WTC11 (cell line): ENCODE results near the gene EOMES. TPM values are rescaled to one million over a fixed set of nuclear protein-coding genes. Genes with fewer than 3 reads are reported as not detected.

Experiments
- ATAC-seq: fragments of 200-7000 bp; cut with Tn5 transposase; 2 replicates; pipeline ENCODE4 v1.10.0; 2021; ENCODE audit warnings: mild to moderate bottlenecking, moderate library complexity
- CTCF ChIA-PET: fragments of 300-600 bp; sonication (Branson Sonifier 250); formaldehyde crosslinking; loops from one replicate; lab custom pipeline; 2021; ENCODE audit warnings: antibody characterized with exemption; lab: Charles Lee
- POLR2A ChIA-PET: fragments of 350-600 bp; sonication (Branson Sonifier 250); formaldehyde crosslinking; loops from one replicate; lab custom pipeline; 2021; ENCODE audit warnings: antibody characterized with exemption; lab: Charles Lee
- DNase-seq: peaks from one replicate; pipeline ENCODE4 v3.0.0; 2021; ENCODE audit warnings: low spot score
- H3K27ac Mint-ChIP-seq: 2 replicates; pipeline ENCODE4 v1.8.0; 2021; ENCODE audit warnings: mixed read lengths
- H3K27me3 Mint-ChIP-seq: 2 replicates; pipeline ENCODE4 v1.8.0; 2021; ENCODE audit warnings: low read depth, mild to moderate bottlenecking, moderate library complexity, mixed read lengths
- H3K36me3 Mint-ChIP-seq: 2 replicates; pipeline ENCODE4 v1.8.0; 2021; ENCODE audit warnings: mixed read lengths
- H3K4me1 Mint-ChIP-seq: 2 replicates; pipeline ENCODE4 v1.8.0; 2022; ENCODE audit warnings: mixed read lengths
- H3K4me3 Mint-ChIP-seq: 2 replicates; pipeline ENCODE4 v1.8.0; 2021; ENCODE audit warnings: mild to moderate bottlenecking, moderate library complexity, mixed read lengths
- H3K9me3 Mint-ChIP-seq: 2 replicates; pipeline ENCODE4 v1.8.0; 2021; ENCODE audit warnings: mixed read lengths
- AFF4 ChIP-seq: sonication (generic); formaldehyde crosslinking; IDR thresholded peaks from 2 replicates; pipeline ENCODE4 v1.8.1; 2023; ENCODE audit warnings: mild to moderate bottlenecking, missing genetic modification reagents, borderline replicate concordance
- ATF1 ChIP-seq: sonication (generic); formaldehyde crosslinking; IDR thresholded peaks from 2 replicates; pipeline ENCODE4 v1.8.1; 2023; ENCODE audit warnings: mild to moderate bottlenecking, moderate library complexity, missing genetic modification reagents
- ATF6 ChIP-seq: sonication (generic); formaldehyde crosslinking; IDR thresholded peaks from 2 replicates; pipeline ENCODE4 v1.8.1; 2023; ENCODE audit warnings: mild to moderate bottlenecking, missing genetic modification reagents
- ESRRA ChIP-seq: sonication (generic); formaldehyde crosslinking; IDR thresholded peaks from 2 replicates; pipeline ENCODE4 v1.8.1; 2022; ENCODE audit warnings: mild to moderate bottlenecking, missing genetic modification reagents, borderline replicate concordance
- ETV6 ChIP-seq: sonication (generic); formaldehyde crosslinking; IDR thresholded peaks from 2 replicates; pipeline ENCODE4 v1.8.1; 2022; ENCODE audit warnings: mild to moderate bottlenecking, missing genetic modification reagents
- FOXK1 ChIP-seq: sonication (generic); formaldehyde crosslinking; IDR thresholded peaks from 2 replicates; pipeline ENCODE4 v1.8.0; 2022; ENCODE audit warnings: mild to moderate bottlenecking, moderate library complexity, missing genetic modification reagents
- FOXP1 ChIP-seq: sonication (generic); formaldehyde crosslinking; IDR thresholded peaks from 2 replicates; pipeline ENCODE4 v1.8.0; 2022; ENCODE audit warnings: missing genetic modification reagents, mild to moderate bottlenecking, moderate library complexity, borderline replicate concordance
- HMGXB4 ChIP-seq: sonication (generic); formaldehyde crosslinking; IDR thresholded peaks from 2 replicates; pipeline ENCODE4 v1.8.1; 2023; ENCODE audit warnings: mild to moderate bottlenecking, moderate library complexity, missing genetic modification reagents
- IRF1 ChIP-seq: sonication (generic); formaldehyde crosslinking; IDR thresholded peaks from 2 replicates; pipeline ENCODE4 v1.8.0; 2023; ENCODE audit warnings: missing genetic modification reagents
- JAZF1 ChIP-seq: fragments of 250-450 bp; sonication (Bioruptor Pico); IDR thresholded peaks from 2 replicates; pipeline ENCODE4 v1.9.0; 2021; ENCODE audit warnings: moderate library complexity, mild to moderate bottlenecking, inconsistent platforms
- MAX ChIP-seq: sonication (generic); formaldehyde crosslinking; IDR thresholded peaks from 2 replicates; pipeline ENCODE4 v1.8.0; 2022; ENCODE audit warnings: mild to moderate bottlenecking, missing genetic modification reagents
- MLX ChIP-seq: sonication (generic); formaldehyde crosslinking; IDR thresholded peaks from 2 replicates; pipeline ENCODE4 v1.8.1; 2023; ENCODE audit warnings: mild to moderate bottlenecking, missing genetic modification reagents, moderate library complexity
- NFE2L1 ChIP-seq: sonication (generic); formaldehyde crosslinking; IDR thresholded peaks from 2 replicates; pipeline ENCODE4 v1.8.1; 2023; ENCODE audit warnings: missing genetic modification reagents
- NR2C2 ChIP-seq: sonication (generic); formaldehyde crosslinking; IDR thresholded peaks from 2 replicates; pipeline ENCODE4 v1.8.0; 2022; ENCODE audit warnings: mild to moderate bottlenecking, missing genetic modification reagents
- OVOL2 ChIP-seq: fragments of 250-450 bp; sonication (Bioruptor Pico); IDR thresholded peaks from 2 replicates; pipeline ENCODE4 v1.9.0; 2021; ENCODE audit warnings: mild to moderate bottlenecking, borderline replicate concordance
- SP1 ChIP-seq: sonication (generic); formaldehyde crosslinking; conservative IDR thresholded peaks from 2 replicates; pipeline ENCODE4 v1.8.1; 2022; ENCODE audit warnings: missing genetic modification reagents
- TEAD1 ChIP-seq: sonication (generic); formaldehyde crosslinking; IDR thresholded peaks from 2 replicates; pipeline ENCODE4 v1.8.0; 2022; ENCODE audit warnings: mild to moderate bottlenecking, missing genetic modification reagents
- USF1 ChIP-seq: sonication (generic); formaldehyde crosslinking; IDR thresholded peaks from 2 replicates; pipeline ENCODE4 v1.8.0; 2022; ENCODE audit warnings: mild to moderate bottlenecking, missing genetic modification reagents
- USF2 ChIP-seq: sonication (generic); formaldehyde crosslinking; IDR thresholded peaks from 2 replicates; pipeline ENCODE4 v1.8.1; 2023; ENCODE audit warnings: mild to moderate bottlenecking, missing genetic modification reagents, moderate library complexity
- ZBTB43 ChIP-seq: sonication (generic); formaldehyde crosslinking; IDR thresholded peaks from 2 replicates; pipeline ENCODE4 v1.8.1; 2023; ENCODE audit warnings: mild to moderate bottlenecking, missing genetic modification reagents
- ZNF121 ChIP-seq: sonication (generic); formaldehyde crosslinking; IDR thresholded peaks from 2 replicates; pipeline ENCODE4 v1.8.0; 2023; ENCODE audit warnings: missing genetic modification reagents
- ZNF219 ChIP-seq: sonication (generic); formaldehyde crosslinking; IDR thresholded peaks from 2 replicates; pipeline ENCODE4 v1.8.0; 2023; ENCODE audit warnings: missing genetic modification reagents, mild to moderate bottlenecking, borderline replicate concordance
- ZNF263 ChIP-seq: sonication (generic); formaldehyde crosslinking; IDR thresholded peaks from 2 replicates; pipeline ENCODE4 v1.8.1; 2022; ENCODE audit warnings: low read depth, mild to moderate bottlenecking, moderate library complexity, missing genetic modification reagents
- ZNF671 ChIP-seq: fragments of 250-450 bp; sonication (Bioruptor Pico); IDR thresholded peaks from 2 replicates; pipeline ENCODE4 v1.8.0; 2021; ENCODE audit warnings: mild to moderate bottlenecking
- total RNA-seq: library from RNA; stranded (reverse); gene quantifications from 3 replicates; pipeline ENCODE4 v1.2.3, GENCODE V29; 2021

The EOMES gene
- total RNA-seq, 1 experiment from 2014 or later = 1.4 TPM

- H3K36me3 Mint-ChIP-seq = no peaks in the 10 kb centered on the region
- ChIA-PET POLR2A (no interaction called here), CTCF (interaction anchor here (0.5 to 3.2 kb wide), 7 partner anchors 9 to 620 kb away, joined by 3 to 47 read pairs (median 4); partner anchors contain the start of genes AZI2 and ZCWPW2)
- H3K27ac Mint-ChIP-seq = peak overlapping the region; percentile 48; the same call in 1 of the 2 replicates
- peaks cover 80% of the 10 kb centered on the region for H3K4me1 Mint-ChIP-seq
- H3K9me3 Mint-ChIP-seq = no peaks in the 10 kb centered on the region
- H3K27me3 Mint-ChIP-seq = peaks cover 100% of the 10 kb centered on the region
- DNase-seq (peak; percentile 91), ATAC-seq (peak; percentile 54)
- H3K4me3 Mint-ChIP-seq = peak overlapping the region; percentile 69
- no peak for TF ChIP-seq ESRRA (CRISPR knock-in tag)
- TF ChIP-seq MAX (CRISPR knock-in tag) = 0 out of 2 replicates have a peak, but pooled peaks have one; percentile 20
- TF ChIP-seq FOXP1 = no peak
- 0 out of 2 replicates have a peak, but pooled peaks have one; percentile 26 for TF ChIP-seq HMGXB4
- peak; percentile 72; the same call in 1 of the 2 replicates for TF ChIP-seq FOXK1 (CRISPR knock-in tag)
- TF ChIP-seq ATF6 (CRISPR knock-in tag) = no peak
- no peak for TF ChIP-seq USF2 (CRISPR knock-in tag)
- TF ChIP-seq USF1 (CRISPR knock-in tag) = no peak
- TF ChIP-seq NFE2L1 (CRISPR knock-in tag) = no peak
- TF ChIP-seq ZBTB43 (CRISPR knock-in tag) = no peak
- no peak for TF ChIP-seq AFF4
- no peak for TF ChIP-seq ATF1 (CRISPR knock-in tag)
- peak; percentile 67; the same call in 1 of the 2 replicates for TF ChIP-seq TEAD1 (CRISPR knock-in tag)
- no peak for TF ChIP-seq JAZF1
- peak; percentile 95 for TF ChIP-seq ETV6 (CRISPR knock-in tag)
- TF ChIP-seq MLX = no peak
- no peak for TF ChIP-seq ZNF671
- TF ChIP-seq ZNF263 = no peak
- TF ChIP-seq ZNF121 (CRISPR knock-in tag) = no peak
- TF ChIP-seq ZNF219 (CRISPR knock-in tag) = peak; percentile 82; the same call in 1 of the 2 replicates
- TF ChIP-seq NR2C2 = no peak
- no peak for TF ChIP-seq OVOL2 (CRISPR knock-in tag)
- 0 out of 2 replicates have a peak, but pooled peaks have one; percentile 33 for TF ChIP-seq IRF1 (CRISPR knock-in tag)
- TF ChIP-seq SP1 (CRISPR knock-in tag) = peak; percentile 48; the same call in 1 of the 2 replicates
Observed at GRCh38 chr3:27728195-27729087, 6.3 kb upstream of the EOMES start.
